Body of pancreas (tissue), 4 donors: ENCODE results near the gene DCD. TPM values are rescaled to one million over a fixed set of nuclear protein-coding genes. Genes with fewer than 3 reads are reported as not detected.

ENCODE experiments used
- ATAC-seq: fragments of 150-250 bp; one replicate; pipeline ENCODE4 v1.9.1; 2016
- DNase-seq, 4 donors: peaks; one replicate each; pipeline ENCODE4 v3.0.0-alpha.2; 2019
- H3K27ac ChIP-seq, 4 donors: fragments of 200-600 bp; sonication (generic); 1 replicate in 3 of 4; 2 replicates in 1 of 4; pipeline versions ENCODE4 v1.5.1 to v1.6.1; 2016 to 2019; ENCODE audit warnings: mild to moderate bottlenecking in 1 of 4, mixed read lengths in 1 of 4, moderate library complexity in 1 of 4
- H3K27me3 ChIP-seq, 2 donors: fragments of 200-600 bp; sonication (generic); one replicate each; pipeline ENCODE4 v1.6.0; 2016; ENCODE audit warnings: mild to moderate bottlenecking in 1 of 2
- H3K36me3 ChIP-seq, 2 donors: fragments of 200-600 bp; sonication (generic); replicated peaks in 1 of 2; 2 replicates each; pipeline ENCODE4 v1.5.1; 2016; ENCODE audit warnings: low read depth in 2 of 2; ENCODE audit not compliant: insufficient read depth in 1 of 2
- H3K4me1 ChIP-seq: fragments of 200-600 bp; sonication (generic); one replicate; pipeline ENCODE4 v1.6.0; 2016
- H3K4me3 ChIP-seq, 2 donors: fragments of 200-600 bp; sonication (generic); 1 replicate in 1 of 2; 2 replicates in 1 of 2; pipeline ENCODE4 v1.5.1; 2016 to 2019
- H3K9me3 ChIP-seq, 3 donors: fragments of 200-600 bp; sonication (generic); 1 replicate in 2 of 3; 2 replicates in 1 of 3; pipeline ENCODE4 v1.5.1; 2016
- POLR2A ChIP-seq, 3 donors: fragments of 450-650 bp; IDR thresholded peaks; one replicate each; pipeline ENCODE4 v1.6.1; 2016; ENCODE audit warnings: antibody characterized with exemption in 3 of 3, mild to moderate bottlenecking in 2 of 3
- WGBS, 2 donors: methylation state at CpG; one replicate each; pipeline ENCODE4 v1.1.5; 2017; 5-methylcytosine and 5-hydroxymethylcytosine counted together
- intact Hi-C: fragments of 100-400 bp; cut with DNase I; formaldehyde crosslinking; loops from one replicate; pipeline ENCODE4 v1.15.1; 2023
- total RNA-seq, 2 donors: library from RNA; depleted of rRNA; stranded (reverse); fragments of >200 nt; gene quantifications; one replicate each; pipeline ENCODE4 v1.1.0, GENCODE V29; 2016
- TF ChIP-seq, protein P1 (sequence below), 7 experiments: fragments of 450-650 bp in 4 of 7; fragments of 200-600 bp in 3 of 7; sonication (generic) in 3 of 7; IDR thresholded peaks; one replicate each; pipeline ENCODE4 v1.5.1; 2016 to 2019; ENCODE audit warnings: antibody characterized with exemption in 7 of 7

DCD gene
- total RNA-seq, 2 donors from 2014 or later: not detected

DNA sequence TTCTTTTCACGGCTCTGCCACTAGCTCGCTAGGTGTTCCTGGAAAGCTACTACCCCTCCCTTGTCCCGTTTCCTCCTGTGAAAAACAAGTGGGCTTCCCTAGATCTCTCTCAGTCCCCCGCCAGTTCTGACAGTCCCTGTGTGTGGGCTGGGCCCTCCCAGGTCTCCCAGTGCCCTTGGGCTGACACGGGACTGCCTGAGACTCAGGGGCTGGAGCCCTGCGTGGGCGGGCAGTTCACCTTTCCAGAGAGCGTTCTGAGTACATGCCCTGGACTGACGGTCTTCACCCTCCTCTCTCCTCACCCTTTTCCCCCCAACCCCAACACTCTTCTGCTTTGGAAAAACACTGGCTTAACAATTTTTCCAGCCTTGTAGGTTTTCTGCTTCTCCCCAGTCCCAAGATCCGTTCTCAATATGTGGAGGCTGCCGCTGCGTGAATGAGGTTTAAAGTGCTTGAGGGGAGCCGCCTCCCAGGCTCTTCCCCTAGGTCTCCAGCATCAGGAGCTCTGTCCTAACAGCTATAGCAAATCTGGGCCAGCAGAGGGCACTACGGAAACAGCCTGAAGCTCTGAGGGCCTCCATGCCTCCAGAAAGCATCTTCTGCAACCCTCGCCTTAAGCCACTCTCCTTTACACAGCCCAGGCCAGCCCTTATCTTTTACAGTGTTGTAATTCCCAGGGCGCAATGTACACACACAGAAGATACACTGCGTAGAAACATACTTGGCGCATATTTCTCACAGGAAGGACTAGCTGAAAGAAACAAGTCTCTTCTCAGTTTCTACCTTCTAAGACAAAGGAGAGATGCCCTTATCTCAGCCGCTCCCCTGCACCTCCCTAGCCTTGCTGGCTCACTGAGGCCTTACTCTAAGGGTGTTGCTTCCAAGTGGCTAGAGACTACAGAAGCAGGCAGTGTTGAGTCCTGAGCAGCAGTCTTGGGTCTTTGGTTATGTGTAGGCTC lies 10.4 kb upstream of the DCD start:
- H3K9me3 ChIP-seq: no peaks in the 10 kb centered on the region
- WGBS, 2 donors: 33 to 37% methylated on average over 19 of the region's 19 CpGs
- H3K4me1 ChIP-seq: no peaks in the 10 kb centered on the region
- TF ChIP-seq, protein P1, sequence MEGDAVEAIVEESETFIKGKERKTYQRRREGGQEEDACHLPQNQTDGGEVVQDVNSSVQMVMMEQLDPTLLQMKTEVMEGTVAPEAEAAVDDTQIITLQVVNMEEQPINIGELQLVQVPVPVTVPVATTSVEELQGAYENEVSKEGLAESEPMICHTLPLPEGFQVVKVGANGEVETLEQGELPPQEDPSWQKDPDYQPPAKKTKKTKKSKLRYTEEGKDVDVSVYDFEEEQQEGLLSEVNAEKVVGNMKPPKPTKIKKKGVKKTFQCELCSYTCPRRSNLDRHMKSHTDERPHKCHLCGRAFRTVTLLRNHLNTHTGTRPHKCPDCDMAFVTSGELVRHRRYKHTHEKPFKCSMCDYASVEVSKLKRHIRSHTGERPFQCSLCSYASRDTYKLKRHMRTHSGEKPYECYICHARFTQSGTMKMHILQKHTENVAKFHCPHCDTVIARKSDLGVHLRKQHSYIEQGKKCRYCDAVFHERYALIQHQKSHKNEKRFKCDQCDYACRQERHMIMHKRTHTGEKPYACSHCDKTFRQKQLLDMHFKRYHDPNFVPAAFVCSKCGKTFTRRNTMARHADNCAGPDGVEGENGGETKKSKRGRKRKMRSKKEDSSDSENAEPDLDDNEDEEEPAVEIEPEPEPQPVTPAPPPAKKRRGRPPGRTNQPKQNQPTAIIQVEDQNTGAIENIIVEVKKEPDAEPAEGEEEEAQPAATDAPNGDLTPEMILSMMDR (IDR thresholded peaks at IDR 0.05): peak in 6 of 7 experiments; percentile 39 to 61 (median 46)
- TF ChIP-seq POLR2A (IDR thresholded peaks at IDR 0.05): no peak
- H3K27me3 ChIP-seq: no peaks in the 10 kb centered on the region
- H3K27ac ChIP-seq: no peak overlapping the region
- no peaks in the 10 kb centered on the region for H3K36me3 ChIP-seq
- DNase-seq: peak; percentile 58 to 69 (median 62)
- no peak overlapping the region for H3K4me3 ChIP-seq
- peak; percentile 71 for ATAC-seq
- intact Hi-C loops: no loop called here

DNA sequence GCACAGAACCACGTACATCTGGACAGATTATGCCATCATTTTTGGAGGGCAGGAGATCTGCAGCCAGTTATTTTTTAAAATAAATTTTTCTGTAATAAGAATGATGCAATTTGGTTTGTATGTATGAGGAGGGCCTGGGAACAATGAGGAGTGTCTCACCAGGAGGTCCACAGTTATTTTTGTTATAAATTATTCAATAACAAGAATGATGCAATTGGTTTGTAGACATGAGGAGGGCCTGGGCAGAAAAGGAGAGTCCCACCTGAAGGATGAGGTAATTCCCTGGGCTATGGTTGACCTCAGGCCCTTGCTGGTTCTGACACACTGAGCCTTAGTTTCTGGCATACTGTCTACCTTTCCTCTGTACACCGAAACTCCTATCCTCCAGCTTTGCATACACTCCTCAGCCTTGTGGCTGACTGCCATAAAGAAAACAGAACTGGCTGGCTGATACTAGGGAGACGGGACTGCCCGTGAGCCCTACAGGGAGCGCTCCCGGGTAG lies 9.0 kb upstream of the DCD start:
- Histone ChIP-seq H3K27ac (no peak overlapping the region), H3K9me3 (no peaks in the 10 kb centered on the region), H3K4me3 (no peak overlapping the region), H3K27me3 (no peaks in the 10 kb centered on the region), H3K4me1 (no peaks in the 10 kb centered on the region), H3K36me3 (no peaks in the 10 kb centered on the region)
- intact Hi-C loops: no loop called here
- ATAC-seq (peak; percentile 29), DNase-seq (no peak)
- WGBS, 2 donors: 70 to 76% methylated on average over 6 of the region's 6 CpGs
- TF ChIP-seq POLR2A (IDR thresholded peaks at IDR 0.05): no peak
- TF ChIP-seq, protein P1 (IDR thresholded peaks at IDR 0.05): no peak

DNA sequence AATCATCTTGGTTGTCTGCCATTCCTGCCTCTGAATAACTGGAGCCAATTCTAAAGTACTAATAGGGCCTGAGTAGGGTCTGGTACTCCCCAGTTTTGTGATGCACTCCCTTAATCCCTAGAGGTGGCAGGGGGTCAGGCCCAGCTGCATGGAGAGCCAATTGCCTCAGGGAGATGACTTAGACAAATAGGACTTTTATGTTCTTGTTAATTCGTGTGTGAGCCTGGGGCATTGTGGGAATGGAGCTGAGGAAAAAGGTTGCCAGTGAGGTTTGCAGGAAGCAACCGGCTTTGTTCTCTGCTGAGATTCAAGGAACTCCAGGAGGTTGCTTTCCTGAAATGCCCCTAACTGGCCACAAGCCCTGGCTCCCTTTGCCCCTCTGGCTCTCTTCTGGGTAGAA lies 6.8 kb upstream of the DCD start:
- Histone ChIP-seq H3K27ac (no peak overlapping the region), H3K27me3 (no peaks in the 10 kb centered on the region), H3K9me3 (no peaks in the 10 kb centered on the region), H3K4me3 (no peak overlapping the region), H3K4me1 (no peaks in the 10 kb centered on the region), H3K36me3 (no peaks in the 10 kb centered on the region)
- 44 to 45% methylated on average over 2 of the region's 2 CpGs for WGBS, 2 donors
- no peak for DNase-seq
- no peak for ATAC-seq
- intact Hi-C loops: no loop called here
- TF ChIP-seq POLR2A (IDR thresholded peaks at IDR 0.05): no peak
- TF ChIP-seq, protein P1 (IDR thresholded peaks at IDR 0.05): no peak

DNA sequence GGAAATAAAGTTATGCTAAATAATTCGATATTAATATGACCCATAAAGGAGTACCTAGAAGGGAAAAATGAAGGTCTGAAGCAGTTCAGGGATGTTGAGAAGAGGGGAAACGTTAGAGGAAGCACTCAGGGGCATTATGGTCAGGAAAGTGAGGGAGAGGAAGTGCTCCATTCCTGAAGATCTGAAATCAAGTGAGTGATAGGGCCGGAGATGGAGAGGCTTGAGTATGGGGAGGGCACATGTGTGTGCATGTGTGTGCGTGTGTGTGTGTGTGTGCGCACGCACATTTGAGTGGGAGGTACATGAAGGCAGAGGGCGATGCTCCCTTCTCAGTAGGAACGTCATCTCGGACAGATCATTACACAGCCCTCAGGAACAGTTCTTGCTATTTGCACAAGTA lies 4.9 kb upstream of the DCD start:
- H3K4me1 ChIP-seq: no peaks in the 10 kb centered on the region
- WGBS, 2 donors: 49 to 77% methylated on average over 9 of the region's 9 CpGs
- no peak overlapping the region for H3K4me3 ChIP-seq
- H3K36me3 ChIP-seq: no peaks in the 10 kb centered on the region
- DNase-seq (no peak), ATAC-seq (no peak)
- H3K27ac ChIP-seq: no peak overlapping the region
- H3K27me3 ChIP-seq: no peaks in the 10 kb centered on the region
- TF ChIP-seq, protein P1 (IDR thresholded peaks at IDR 0.05): no peak
- no peak for TF ChIP-seq POLR2A (IDR thresholded peaks at IDR 0.05)
- no peaks in the 10 kb centered on the region for H3K9me3 ChIP-seq
- intact Hi-C loops: no loop called here
